HFF-Myc (cell line): Measurements from ENCODE around the gene IRF9.

Experiments used
- DNase-seq: peaks from one replicate; pipeline ENCODE4 v3.0.0-alpha.2; 2011; ENCODE audit warnings: low read depth; ENCODE audit errors: extremely low read depth
- H3K4me3 ChIP-seq: replicated peaks from 2 replicates; pipeline ENCODE4 v1.5.1; 2011; ENCODE audit warnings: low read depth, mild to moderate bottlenecking, control low read depth, low read length
- CTCF ChIP-seq: IDR thresholded peaks from 2 replicates; pipeline ENCODE4 v1.5.1; 2012; ENCODE audit warnings: mild to moderate bottlenecking, low read depth, low read length, control low read depth; ENCODE audit errors: missing control alignments

Gene IRF9

GRCh38 chr14:24155100-24155499 is 6.0 kb upstream of the IRF9 start:
- no peak for TF ChIP-seq CTCF
- H3K4me3 ChIP-seq = no peak overlapping the region
- no peak for DNase-seq

- no peak for TF ChIP-seq CTCF
- no peak for DNase-seq
- H3K4me3 ChIP-seq = no peak overlapping the region
Observed at GRCh38 chr14:24156840-24157239, 4.2 kb upstream of the IRF9 start.

GRCh38 chr14:24157331-24157730 is 3.7 kb upstream of the IRF9 start:
- no peak for TF ChIP-seq CTCF
- no peak overlapping the region for H3K4me3 ChIP-seq
- no peak for DNase-seq

GRCh38 chr14:24159777-24160498 is 1.1 kb upstream of the IRF9 start:
- H3K4me3 ChIP-seq = no peak overlapping the region
- no peak for DNase-seq
- TF ChIP-seq CTCF = no peak

- TF ChIP-seq CTCF = no peak
- H3K4me3 ChIP-seq = no peak overlapping the region
- no peak for DNase-seq
Observed at GRCh38 chr14:24160499-24160849, 591 bp upstream of the IRF9 start.

GRCh38 chr14:24162093-24162492 is 1.0 kb downstream of the IRF9 start:
- no peak for DNase-seq
- no peak for TF ChIP-seq CTCF
- H3K4me3 ChIP-seq = peak overlapping the region; percentile 51

GRCh38 chr14:24164518-24164991 is 3.5 kb downstream of the IRF9 start:
- no peak for DNase-seq
- TF ChIP-seq CTCF = no peak
- no peak overlapping the region for H3K4me3 ChIP-seq
